HUES64 (cell line): Measurements from ENCODE around the gene OR4D10.
"Not testable (repeated sequence)": the region's sequence is repeated elsewhere in the genome, so short reads cannot be mapped to it uniquely, and the experiment has no call there.

Source experiments
- H3K27ac ChIP-seq: 2 replicates; pipeline ENCODE4 v1.7.0; 2013; ENCODE audit warnings: low read depth, low read length, inconsistent platforms
- H3K27me3 ChIP-seq: 2 replicates; pipeline ENCODE4 v1.6.1; 2013; ENCODE audit warnings: mild to moderate bottlenecking, low read length; ENCODE audit not compliant: insufficient read depth
- H3K36me3 ChIP-seq: 2 replicates; pipeline ENCODE4 v1.6.1; 2013; ENCODE audit warnings: mild to moderate bottlenecking, low read length; ENCODE audit not compliant: insufficient read depth
- H3K4me1 ChIP-seq: 2 replicates; pipeline ENCODE4 v1.6.1; 2013; ENCODE audit warnings: mild to moderate bottlenecking, low read length, moderate library complexity; ENCODE audit not compliant: insufficient read depth
- H3K4me3 ChIP-seq: 2 replicates; pipeline ENCODE4 v1.5.1; 2013; ENCODE audit warnings: mild to moderate bottlenecking, low read length, moderate library complexity
- H3K9ac ChIP-seq: 2 replicates; pipeline ENCODE4 v1.6.1; 2013; ENCODE audit warnings: mild to moderate bottlenecking, low read depth, low read length
- H3K9me3 ChIP-seq: 2 replicates; pipeline ENCODE4 v1.6.1; 2013; ENCODE audit warnings: low read depth, low read length; ENCODE audit not compliant: insufficient read depth
- WGBS: fragments of 150-250, 120-280 bp; methylation state at CpG from one replicate; pipeline ENCODE4 v1.1.7; 2013; ENCODE audit warnings: missing lambda C conversion rate; 5-methylcytosine and 5-hydroxymethylcytosine counted together

Gene OR4D10

GRCh38 chr11:59459916-59460315, 13.2 kb upstream of the OR4D10 start:
- no peak overlapping the region for H3K4me3 ChIP-seq
- no peak overlapping the region for H3K27ac ChIP-seq
- no peaks in the 10 kb centered on the region for H3K9me3 ChIP-seq
- no peak overlapping the region for H3K9ac ChIP-seq
- 77% methylated on average over 3 of the region's 3 CpGs for WGBS
- no peaks in the 10 kb centered on the region for H3K27me3 ChIP-seq
- no peaks in the 10 kb centered on the region for H3K36me3 ChIP-seq
- peaks cover 4% of the 10 kb centered on the region; the same call in 1 of the 2 replicates for H3K4me1 ChIP-seq

GRCh38 chr11:59463190-59463641, 9.9 kb upstream of the OR4D10 start:
- no peaks in the 10 kb centered on the region for H3K9me3 ChIP-seq
- H3K4me3 ChIP-seq: no peak overlapping the region
- no peak overlapping the region for H3K27ac ChIP-seq
- 79% methylated on average over 5 of the region's 5 CpGs for WGBS
- no peaks in the 10 kb centered on the region for H3K4me1 ChIP-seq
- no peaks in the 10 kb centered on the region for H3K27me3 ChIP-seq
- H3K36me3 ChIP-seq: no peaks in the 10 kb centered on the region
- no peak overlapping the region; the same call in 1 of the 2 replicates for H3K9ac ChIP-seq

GRCh38 chr11:59475176-59475575, 2.1 kb downstream of the OR4D10 start:
- Histone ChIP-seq H3K9me3 (no peaks in the 10 kb centered on the region), H3K27me3 (no peaks in the 10 kb centered on the region), H3K36me3 (no peaks in the 10 kb centered on the region), H3K4me3 (no peak overlapping the region), H3K4me1 (no peaks in the 10 kb centered on the region), H3K9ac (no peak overlapping the region), H3K27ac (no peak overlapping the region)
- WGBS: 84% methylated on average over 8 of the region's 9 CpGs

DNA sequence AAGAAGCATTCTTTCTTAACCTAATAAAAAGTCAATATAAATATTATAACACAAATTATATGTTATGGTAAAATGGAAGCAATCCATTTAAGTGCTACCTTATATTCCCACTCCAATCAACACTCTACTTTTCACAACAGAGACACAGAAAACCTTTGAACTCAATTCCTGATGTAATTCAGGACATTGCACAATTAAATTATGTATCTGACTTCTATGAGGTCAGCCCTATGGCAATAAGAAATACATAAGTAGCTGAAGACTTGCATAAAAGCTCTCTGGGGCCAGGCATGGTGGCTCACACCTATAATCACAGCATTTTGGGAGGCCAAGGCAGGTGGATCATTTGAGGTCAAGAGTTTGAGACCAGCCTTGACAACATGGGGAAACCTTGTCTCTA, 6.8 kb downstream of the OR4D10 start:
- H3K4me1 ChIP-seq: no peaks in the 10 kb centered on the region
- no peaks in the 10 kb centered on the region for H3K9me3 ChIP-seq
- H3K27ac ChIP-seq: no peak overlapping the region
- no peaks in the 10 kb centered on the region for H3K27me3 ChIP-seq
- no peak overlapping the region for H3K4me3 ChIP-seq
- H3K36me3 ChIP-seq: no peaks in the 10 kb centered on the region
- H3K9ac ChIP-seq: no peak overlapping the region

GRCh38 chr11:59480359-59480758, 7.2 kb downstream of the OR4D10 start:
- Histone ChIP-seq H3K9me3 (no peaks in the 10 kb centered on the region), H3K4me1 (no peaks in the 10 kb centered on the region), H3K27me3 (no peaks in the 10 kb centered on the region), H3K4me3 (no peak overlapping the region), H3K27ac (no peak overlapping the region), H3K9ac (no peak overlapping the region), H3K36me3 (no peaks in the 10 kb centered on the region)
- WGBS: 93% methylated on average over 3 of the region's 3 CpGs

DNA sequence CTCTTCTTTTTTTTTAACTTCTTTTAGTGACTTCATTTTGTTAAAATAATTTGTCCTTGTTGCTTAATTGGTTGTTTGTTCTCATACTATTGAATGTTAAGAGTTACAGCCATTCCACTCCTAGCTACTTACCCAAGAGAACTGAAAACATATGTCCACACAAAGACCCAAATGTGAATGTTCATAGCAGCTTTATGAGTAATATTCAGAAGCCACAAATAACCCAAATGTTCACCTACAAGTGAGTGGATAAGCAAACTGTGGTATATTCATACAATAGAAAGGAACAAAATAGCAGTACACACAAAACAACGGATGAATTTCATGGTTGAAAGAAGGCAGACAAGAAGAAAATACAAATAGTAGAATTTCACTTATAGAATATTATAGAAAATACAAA, 28.8 kb downstream of the OR4D10 start:
- H3K4me1 ChIP-seq: no peaks in the 10 kb centered on the region
- no peak overlapping the region for H3K9ac ChIP-seq
- no CpG with 5 or more reads among the region's 1 CpG for WGBS
- no peak overlapping the region for H3K27ac ChIP-seq
- H3K9me3 ChIP-seq: no peaks in the 10 kb centered on the region
- no peak overlapping the region for H3K4me3 ChIP-seq
- H3K36me3 ChIP-seq: no peaks in the 10 kb centered on the region
- H3K27me3 ChIP-seq: no peaks in the 10 kb centered on the region

DNA sequence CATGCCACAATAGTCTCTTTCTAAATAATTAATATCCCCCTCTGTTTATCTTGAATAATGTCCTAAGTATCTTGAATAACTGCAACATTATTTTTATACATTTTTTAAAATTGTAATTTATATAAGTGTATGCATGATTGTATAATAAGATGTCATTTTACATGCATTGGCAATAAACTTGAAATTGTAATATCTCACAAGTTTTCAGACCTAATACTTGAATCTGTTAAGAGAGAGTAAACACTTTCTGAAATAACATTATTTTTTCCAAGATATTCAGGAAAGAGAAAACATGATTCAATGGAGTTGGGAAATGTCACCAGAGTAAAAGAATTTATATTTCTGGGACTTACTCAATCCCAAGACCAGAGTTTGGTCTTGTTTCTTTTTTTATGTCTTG, 30.2 kb downstream of the OR4D10 start, which contains the start of gene OR4D11:
Gene OR4D11 (plus strand): TSS at position 301 of the 400 bp plus-strand sequence. CDS start 0 bp downstream, at position 301.
- Histone ChIP-seq H3K9me3 (no peaks in the 10 kb centered on the region), H3K27ac (no peak within 1 kb of the TSS), H3K4me1 (no peaks in the 10 kb centered on the region), H3K36me3 (no peaks in the 10 kb centered on the region), H3K27me3 (no peaks in the 10 kb centered on the region), H3K9ac (no peak within 1 kb of the TSS), H3K4me3 (no peak within 1 kb of the TSS)

DNA sequence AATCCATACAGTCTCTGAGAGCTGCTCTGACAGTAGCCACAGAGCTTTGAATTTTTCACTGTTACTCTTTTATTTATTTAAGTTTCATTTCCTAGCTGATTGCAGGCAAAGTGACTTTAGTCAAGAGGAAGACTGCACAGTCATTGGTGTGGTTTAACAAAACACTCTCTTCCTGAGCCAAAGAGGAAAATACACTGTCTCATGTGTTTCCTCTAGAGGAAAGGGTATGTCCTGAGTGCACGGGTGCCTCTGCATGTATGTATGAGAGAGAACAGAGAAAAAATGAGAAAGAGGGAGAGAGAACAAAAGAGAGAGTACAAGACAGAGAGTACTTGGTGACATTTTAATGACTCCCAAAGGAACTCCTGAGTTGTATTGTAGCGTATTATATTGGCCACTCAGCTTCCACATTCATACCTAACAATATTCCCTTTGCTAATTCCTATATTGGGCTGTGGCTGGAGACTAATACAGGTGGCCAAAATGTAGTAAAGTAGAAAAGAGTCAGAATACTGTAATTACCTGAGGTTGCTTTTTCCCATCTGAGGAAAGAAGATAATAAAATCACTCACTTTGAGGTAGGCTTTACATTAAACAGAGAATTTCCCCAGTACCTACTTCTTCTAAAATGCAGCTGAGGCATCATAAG, 38.0 kb downstream of the OR4D10 start, which contains the start of gene OR4D9:
Gene OR4D9 (plus strand): TSS at position 599 of the 649 bp plus-strand sequence. CDS start 3,374 bp downstream, outside the sequence.
- H3K4me3 ChIP-seq: no peak within 1 kb of the TSS
- H3K9me3 ChIP-seq: no peaks in the 10 kb centered on the region
- H3K36me3 ChIP-seq: no peaks in the 10 kb centered on the region
- H3K9ac ChIP-seq: no peak within 1 kb of the TSS
- no peak within 1 kb of the TSS for H3K27ac ChIP-seq
- 78% methylated on average over 1 of the region's 2 CpGs for WGBS
- H3K27me3 ChIP-seq: no peaks in the 10 kb centered on the region
- no peaks in the 10 kb centered on the region for H3K4me1 ChIP-seq

DNA sequence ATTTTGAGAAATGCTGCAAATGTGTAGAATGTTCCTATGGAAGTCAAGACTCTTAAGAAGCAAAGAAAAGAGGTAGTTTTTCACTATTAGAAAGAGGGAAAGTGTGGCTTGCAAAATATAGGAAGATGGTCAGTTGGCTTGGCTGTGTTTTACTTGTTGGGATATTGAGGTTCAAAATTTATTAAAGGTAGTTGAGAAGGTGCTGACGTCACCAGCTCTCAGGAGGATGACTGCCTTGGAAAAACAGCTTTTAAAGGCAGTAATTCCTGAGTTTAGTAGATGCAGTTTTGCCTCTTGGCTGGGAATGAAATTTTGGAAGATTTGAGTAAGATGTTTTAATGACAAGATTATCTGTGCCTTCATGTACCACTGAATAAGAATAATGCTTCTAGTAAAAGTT, 38.6 kb downstream of the OR4D10 start:
- Histone ChIP-seq H3K9me3 (no peaks in the 10 kb centered on the region), H3K36me3 (no peaks in the 10 kb centered on the region), H3K9ac (no peak overlapping the region), H3K27me3 (no peaks in the 10 kb centered on the region), H3K27ac (no peak overlapping the region), H3K4me1 (no peaks in the 10 kb centered on the region), H3K4me3 (no peak overlapping the region)
- WGBS: 94% methylated on average over 1 of the region's 1 CpG

DNA sequence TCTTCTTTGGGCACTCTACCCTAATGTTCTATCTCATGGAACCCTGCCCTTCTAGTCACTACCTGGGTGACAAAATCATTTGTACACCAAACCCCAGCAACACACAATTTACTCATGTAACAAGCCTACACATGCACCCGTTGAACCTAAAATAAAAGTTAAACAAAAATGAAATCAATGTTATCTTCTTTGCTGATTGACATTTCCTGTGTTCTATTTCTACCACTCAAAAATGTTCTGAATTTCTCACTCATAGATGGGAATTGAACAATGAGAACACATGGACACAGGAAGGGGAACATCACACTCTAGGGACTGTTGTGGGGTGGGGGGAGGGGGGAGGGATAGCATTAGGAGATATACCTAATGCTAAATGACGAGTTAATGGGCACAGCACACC, 47.0 kb downstream of the OR4D10 start:
- H3K4me1 ChIP-seq, H3K9ac ChIP-seq, H3K4me3 ChIP-seq, H3K9me3 ChIP-seq, H3K36me3 ChIP-seq, H3K27ac ChIP-seq, H3K27me3 ChIP-seq: not testable (repeated sequence)
- 90% methylated on average over 1 of the region's 2 CpGs for WGBS

DNA sequence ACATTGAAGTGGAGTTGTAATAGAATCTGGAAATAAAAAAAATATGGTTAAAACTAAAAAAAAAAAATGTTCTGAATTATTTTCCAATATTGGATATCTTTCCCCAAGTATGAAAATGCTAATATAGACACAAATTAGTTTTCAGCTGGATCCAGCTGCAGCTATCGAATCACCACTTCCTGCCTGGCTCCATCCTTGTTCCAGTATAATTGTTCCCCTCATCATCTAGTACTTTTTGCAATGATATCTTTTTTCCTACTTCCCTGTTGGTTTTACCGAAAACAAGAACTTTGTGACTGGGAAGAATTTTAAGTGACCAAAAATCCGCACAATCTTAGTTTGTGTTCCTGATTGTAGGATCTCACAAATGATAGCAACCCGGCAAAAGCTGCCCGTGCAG, 47.6 kb downstream of the OR4D10 start:
- no peak overlapping the region for H3K27ac ChIP-seq
- 93% methylated on average over 5 of the region's 5 CpGs for WGBS
- no peaks in the 10 kb centered on the region for H3K27me3 ChIP-seq
- no peaks in the 10 kb centered on the region for H3K36me3 ChIP-seq
- no peaks in the 10 kb centered on the region for H3K9me3 ChIP-seq
- no peak overlapping the region for H3K4me3 ChIP-seq
- H3K9ac ChIP-seq: no peak overlapping the region
- H3K4me1 ChIP-seq: no peaks in the 10 kb centered on the region

- Histone ChIP-seq H3K36me3 (no peaks in the 10 kb centered on the region), H3K4me3 (no peak overlapping the region), H3K4me1 (peaks cover 16% of the 10 kb centered on the region), H3K9ac (no peak overlapping the region), H3K27me3 (no peaks in the 10 kb centered on the region), H3K9me3 (no peaks in the 10 kb centered on the region), H3K27ac (no peak overlapping the region)
- 15% methylated on average over 1 of the region's 1 CpG for WGBS
These were observed 50.4 kb downstream of the OR4D10 start for GRCh38 chr11:59523541-59523940.
